HL-60 (cell line): ENCODE data around the gene MSL1.

Source experiments
- CTCF ChIP-seq: IDR thresholded peaks from one replicate; pipeline ENCODE4 v1.5.1; 2011; ENCODE audit warnings: low read length, control low read depth, inconsistent platforms; ENCODE audit not compliant: insufficient read depth
- POLR2AphosphoS5 ChIP-seq: IDR thresholded peaks from 2 replicates; pipeline ENCODE4 v1.6.1; 2012; ENCODE audit warnings: low read depth
- REST ChIP-seq: IDR thresholded peaks from 2 replicates; pipeline ENCODE4 v1.6.1; 2012; ENCODE audit warnings: low read depth; ENCODE audit not compliant: insufficient replicate concordance

GRCh38 chr17:40093580-40094201 lies 28.1 kb upstream of the MSL1 start:
- no peak for TF ChIP-seq POLR2AphosphoS5
- TF ChIP-seq CTCF: no peak
- no peak for TF ChIP-seq REST
